Psoas muscle (tissue), 8 donors: ENCODE results near the gene LSAMP. TPM values are rescaled to one million over a fixed set of nuclear protein-coding genes. Genes with fewer than 3 reads are reported as not detected.
"Not testable (repeated sequence)": the region's sequence is repeated elsewhere in the genome, so short reads cannot be mapped to it uniquely, and the experiment has no call there.

Experiments used
- ATAC-seq, 4 donors: fragments of 200-7000 bp; cut with Tn5 transposase; one replicate each; pipeline ENCODE4 v1.9.1; 2020; ENCODE audit warnings: moderate library complexity in 3 of 4, mild to moderate bottlenecking in 2 of 4
- DNase-seq, 2 donors: peaks; one replicate each; pipeline ENCODE4 v3.0.0-alpha.2; 2020
- H3K27ac ChIP-seq: fragments of 200-600 bp; one replicate; pipeline ENCODE4 v1.8.0; 2022
- H3K27me3 ChIP-seq, 3 donors: fragments of 200-600 bp in 1 of 3; one replicate each; pipeline versions ENCODE4 v1.6.1 to v1.8.0; 2013 to 2022; ENCODE audit warnings: low read length in 2 of 3, mild to moderate bottlenecking in 2 of 3, moderate library complexity in 1 of 3; ENCODE audit not compliant: insufficient read depth in 3 of 3
- H3K36me3 ChIP-seq, 2 donors: fragments of 200-600 bp in 1 of 2; one replicate each; pipeline versions ENCODE4 v1.6.1 to v1.8.0; 2013 to 2022; ENCODE audit warnings: low read depth in 1 of 2, mild to moderate bottlenecking in 1 of 2, moderate library complexity in 1 of 2; ENCODE audit not compliant: insufficient read depth in 1 of 2
- H3K4me1 ChIP-seq: fragments of 200-600 bp; one replicate; pipeline ENCODE4 v1.8.0; 2022
- H3K4me3 ChIP-seq: fragments of 200-600 bp; one replicate; pipeline ENCODE4 v1.8.0; 2022; ENCODE audit warnings: mild to moderate bottlenecking
- H3K9me3 ChIP-seq: fragments of 200-600 bp; one replicate; pipeline ENCODE4 v1.8.0; 2022
- WGBS, 3 donors: extraction: QIAGEN DNeasy Blood & Tissue Kit; methylation state at CpG; one replicate each; pipeline versions ENCODE4 v1.1.6 to v1.1.7; 2013; 5-methylcytosine and 5-hydroxymethylcytosine counted together
- intact Hi-C, 2 donors: fragments of 100-400 bp; cut with DNase I; formaldehyde crosslinking; loops; one replicate each; pipeline versions ENCODE4 v1.11.0 to v1.14.2; 2022
- polyA plus RNA-seq, 3 donors: library from polyadenylated mRNA; stranded (reverse); fragments of 200-250 nt; gene quantifications; one replicate each; pipeline ENCODE4 v1.2.3, GENCODE V29; 2013
- total RNA-seq, 4 donors: library from RNA; stranded (reverse); fragmentation: NEBNext Ultra II Directional in 2 of 4; extraction: Animal tissue kit (Norgen Biotek cat#: 25700) in 2 of 4; gene quantifications; one replicate each; pipeline versions ENCODE4 v1.2.1 to v1.2.4, GENCODE V29; 2021 to 2023
- TF ChIP-seq, protein P1 (sequence below): fragments of 200-600 bp; IDR thresholded peaks from one replicate; pipeline ENCODE4 v1.8.0; 2022; ENCODE audit warnings: antibody characterized with exemption
- donor health status: healthy with polysubstance abuse.
- donor health status: DM: no; HTN: no; CAD: no; lungs with moderate emphysema.
- donor health status: Bipolar disorder and iron deficiency.
- donor health status: healthy.
- donor health status: DM: yes; HTN: yes; CAD: no.
- donor health status: DM: no; HTN: no; CAD: no.
- donor health status: DM: no; HTN: no; CAD: no.
- donor health status: DM: yes; HTN: yes; CAD: no.

Gene LSAMP
- total and polyA plus RNA-seq, 7 donors: 0.01 to 0.17 (median 0.04) TPM; not detected in 4

DNA sequence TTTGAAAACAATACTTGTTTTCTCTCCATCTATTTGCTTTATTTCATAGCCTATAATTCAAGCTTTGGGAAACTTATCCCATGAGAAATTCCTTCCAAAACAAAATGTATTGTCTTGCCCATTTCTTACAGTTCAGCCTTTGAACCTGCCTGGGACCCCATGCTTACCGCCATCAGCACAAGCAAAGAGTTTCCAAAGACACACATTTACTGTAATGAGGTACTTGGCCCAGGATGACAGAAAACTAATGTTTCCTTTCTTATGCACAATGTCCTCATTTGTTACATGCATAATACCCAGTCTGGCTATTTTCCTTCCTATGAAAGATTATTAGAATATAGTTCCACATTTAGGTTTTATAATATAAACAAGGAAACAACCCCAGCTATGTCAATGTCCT lies 641.6 kb downstream of the LSAMP start:
- H3K27ac ChIP-seq: no peak overlapping the region
- H3K27me3 ChIP-seq: peaks cover 0 to 3% (median 0%) of the 10 kb centered on the region in 3 donors
- TF ChIP-seq, protein P1, sequence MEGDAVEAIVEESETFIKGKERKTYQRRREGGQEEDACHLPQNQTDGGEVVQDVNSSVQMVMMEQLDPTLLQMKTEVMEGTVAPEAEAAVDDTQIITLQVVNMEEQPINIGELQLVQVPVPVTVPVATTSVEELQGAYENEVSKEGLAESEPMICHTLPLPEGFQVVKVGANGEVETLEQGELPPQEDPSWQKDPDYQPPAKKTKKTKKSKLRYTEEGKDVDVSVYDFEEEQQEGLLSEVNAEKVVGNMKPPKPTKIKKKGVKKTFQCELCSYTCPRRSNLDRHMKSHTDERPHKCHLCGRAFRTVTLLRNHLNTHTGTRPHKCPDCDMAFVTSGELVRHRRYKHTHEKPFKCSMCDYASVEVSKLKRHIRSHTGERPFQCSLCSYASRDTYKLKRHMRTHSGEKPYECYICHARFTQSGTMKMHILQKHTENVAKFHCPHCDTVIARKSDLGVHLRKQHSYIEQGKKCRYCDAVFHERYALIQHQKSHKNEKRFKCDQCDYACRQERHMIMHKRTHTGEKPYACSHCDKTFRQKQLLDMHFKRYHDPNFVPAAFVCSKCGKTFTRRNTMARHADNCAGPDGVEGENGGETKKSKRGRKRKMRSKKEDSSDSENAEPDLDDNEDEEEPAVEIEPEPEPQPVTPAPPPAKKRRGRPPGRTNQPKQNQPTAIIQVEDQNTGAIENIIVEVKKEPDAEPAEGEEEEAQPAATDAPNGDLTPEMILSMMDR: no peak
- H3K9me3 ChIP-seq: no peaks in the 10 kb centered on the region
- H3K4me1 ChIP-seq: no peaks in the 10 kb centered on the region
- H3K36me3 ChIP-seq: no peaks in the 10 kb centered on the region
- 79 to 84% (median 83%) methylated on average over 1 of the region's 1 CpG for WGBS, 3 donors
- ATAC-seq: no peak
- no peak for DNase-seq
- intact Hi-C loops: no loop called here
- H3K4me3 ChIP-seq: no peak overlapping the region

DNA sequence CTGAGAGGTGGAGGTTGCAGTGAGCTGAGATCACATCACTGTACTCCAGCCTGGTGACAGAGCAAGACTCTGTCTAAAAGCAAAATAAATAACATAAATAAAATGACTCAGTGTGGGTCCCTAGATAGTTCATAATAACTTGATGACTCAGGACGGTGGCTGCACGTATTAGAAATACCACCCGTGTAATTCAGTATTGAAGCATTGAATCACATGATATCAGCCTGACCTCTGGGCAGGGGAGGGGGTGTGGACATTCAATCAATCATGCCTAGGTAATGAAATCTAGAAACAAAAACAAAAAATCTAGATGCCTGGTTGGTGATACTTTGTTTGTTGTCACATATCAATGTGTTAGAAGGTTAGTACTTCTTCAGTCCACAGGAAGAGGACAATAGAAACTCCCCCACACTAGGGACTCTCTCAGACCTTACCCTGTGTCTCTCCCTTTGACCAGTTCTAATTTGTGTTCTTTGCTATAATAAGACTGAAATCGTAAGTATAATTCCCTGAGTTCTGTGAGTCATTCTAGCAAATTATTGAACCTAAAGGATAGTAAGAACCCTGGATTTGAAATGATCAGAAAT lies 644.7 kb downstream of the LSAMP start:
- DNase-seq: no peak
- H3K4me1 ChIP-seq: no peaks in the 10 kb centered on the region
- no peaks in the 10 kb centered on the region for H3K9me3 ChIP-seq
- H3K36me3 ChIP-seq: no peaks in the 10 kb centered on the region
- H3K27me3 ChIP-seq: peaks cover 0 to under 1% (median 0%) of the 10 kb centered on the region in 3 donors
- 42 to 60% (median 50%) methylated on average over 4 of the region's 4 CpGs for WGBS, 3 donors
- ATAC-seq: no peak
- intact Hi-C loops: no loop called here
- TF ChIP-seq, protein P1: no peak
- no peak overlapping the region for H3K4me3 ChIP-seq
- H3K27ac ChIP-seq: no peak overlapping the region

DNA sequence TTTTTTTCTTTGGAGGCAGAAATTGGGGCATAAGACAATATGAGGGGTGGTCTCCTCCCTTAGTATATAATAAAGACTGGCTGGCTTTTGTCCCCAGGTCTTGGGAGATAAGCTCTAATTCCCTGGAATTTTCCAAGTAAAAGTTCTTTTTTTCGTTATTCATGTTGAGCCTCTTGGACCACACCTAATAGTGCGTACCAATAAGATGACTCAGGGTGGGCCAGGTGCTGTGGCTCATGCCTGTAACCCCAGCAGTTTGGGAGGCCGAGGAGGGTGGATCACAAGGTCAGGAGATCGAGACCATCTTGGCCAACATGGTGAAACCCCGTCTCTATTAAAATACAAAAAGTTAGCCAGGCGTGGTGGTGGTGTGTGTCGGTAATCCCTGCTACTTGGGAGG lies 645.2 kb downstream of the LSAMP start:
- ATAC-seq, H3K9me3 ChIP-seq, H3K36me3 ChIP-seq, H3K4me3 ChIP-seq, H3K27me3 ChIP-seq, H3K4me1 ChIP-seq, DNase-seq, H3K27ac ChIP-seq, intact Hi-C loops: not testable (repeated sequence)
- 85 to 92% (median 87%) methylated on average over 7 of the region's 7 CpGs for WGBS, 3 donors

DNA sequence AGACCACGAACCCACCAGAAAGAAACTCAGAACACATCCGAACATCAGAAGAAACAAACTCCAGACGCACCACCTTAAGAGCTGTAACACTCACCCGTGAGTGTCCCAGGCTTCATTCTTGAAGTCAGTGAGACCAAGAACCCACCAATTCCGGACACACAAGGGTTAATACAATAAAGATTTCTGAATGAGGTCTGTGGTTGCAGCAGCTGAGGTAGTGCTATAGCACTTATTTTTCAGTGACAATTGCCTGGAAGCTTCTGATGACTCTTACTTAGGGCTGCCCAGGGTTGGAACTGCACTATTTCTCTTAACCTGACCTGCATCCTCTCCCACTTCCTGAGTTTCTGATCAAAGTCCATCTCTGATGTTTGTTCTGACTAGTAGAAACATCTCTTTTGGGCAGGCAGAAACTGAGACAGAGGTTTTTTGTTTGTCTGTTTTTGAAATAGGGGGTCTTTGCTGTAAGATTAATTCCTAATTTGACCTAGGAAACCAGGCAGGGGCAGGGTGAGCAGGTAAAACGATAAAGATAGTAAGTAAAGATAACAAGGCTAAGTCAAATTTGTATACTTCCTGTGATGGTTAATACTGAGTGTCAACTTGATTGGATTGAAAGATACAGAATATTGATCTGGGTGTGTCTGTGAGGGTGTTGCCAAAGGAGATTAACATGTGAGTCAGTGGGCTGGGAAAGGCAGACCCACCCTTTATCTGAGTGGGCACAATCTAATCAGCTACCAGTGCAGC lies 652.9 kb downstream of the LSAMP start:
- DNase-seq (no peak), ATAC-seq (no peak)
- intact Hi-C loops: no loop called here
- WGBS, 3 donors: 63 to 67% (median 65%) methylated on average over 6 of the region's 6 CpGs
- H3K27ac ChIP-seq: no peak overlapping the region
- H3K36me3 ChIP-seq: no peaks in the 10 kb centered on the region
- H3K27me3 ChIP-seq: no peaks in the 10 kb centered on the region
- no peaks in the 10 kb centered on the region for H3K4me1 ChIP-seq
- no peaks in the 10 kb centered on the region for H3K9me3 ChIP-seq
- TF ChIP-seq, protein P1: no peak
- no peak overlapping the region for H3K4me3 ChIP-seq

DNA sequence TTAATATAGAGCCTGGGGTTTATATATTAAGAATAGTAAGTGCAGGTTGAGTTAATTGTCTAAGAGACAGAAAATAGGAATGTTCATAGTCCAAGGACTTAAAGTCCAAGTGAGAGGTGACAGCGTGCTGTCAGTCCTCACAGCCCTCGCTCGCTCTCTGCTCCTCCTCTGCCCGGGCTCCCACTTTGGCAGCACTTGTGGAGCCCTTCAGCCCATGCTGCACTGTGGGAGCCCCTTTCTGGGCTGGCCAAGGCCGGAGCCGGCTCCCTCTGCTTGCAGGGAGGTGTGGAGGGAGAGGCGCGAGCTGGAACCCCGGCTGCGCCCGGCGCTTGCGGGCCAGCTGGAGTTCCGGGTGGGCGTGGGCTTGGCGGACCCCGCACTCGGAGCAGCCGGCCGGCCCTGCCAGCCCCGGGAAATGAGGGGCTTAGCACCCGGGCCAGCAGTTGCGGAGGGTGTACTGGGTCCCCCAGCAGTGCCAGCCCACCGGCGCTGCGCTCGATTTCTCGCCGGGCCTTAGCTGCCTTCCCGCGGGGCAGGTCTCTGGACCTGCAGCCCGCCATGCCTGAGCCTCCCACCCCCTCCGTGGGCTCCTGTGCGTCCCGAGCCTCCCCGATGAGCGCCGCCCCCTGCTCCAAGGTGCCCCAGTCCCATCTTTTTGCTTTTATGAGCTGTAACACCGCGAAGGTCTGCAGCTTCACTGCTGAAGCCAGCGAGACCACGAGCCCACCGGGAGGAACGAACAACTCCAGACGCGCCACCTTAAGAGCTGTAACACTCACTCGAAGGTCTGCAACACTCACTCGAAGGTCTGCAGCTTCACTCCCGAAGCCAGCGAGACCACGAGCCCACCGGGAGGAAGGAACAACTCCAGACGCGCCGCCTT lies 653.8 kb downstream of the LSAMP start:
- 89% methylated on average over 53 to 55 of the region's 55 CpGs for WGBS, 3 donors
- not testable (repeated sequence) for DNase-seq

More for the DNA sequence above, 653.8 kb downstream of the LSAMP start:
- H3K4me1 ChIP-seq, ATAC-seq, H3K36me3 ChIP-seq, intact Hi-C loops, H3K9me3 ChIP-seq, H3K4me3 ChIP-seq, H3K27ac ChIP-seq, H3K27me3 ChIP-seq: not testable (repeated sequence)
